NCI-H2171 treated with DMSO at 0.1 percent for 48 hours (cell line): ENCODE results near the gene TAF10.
A peak's percentile ranks its signal among the peaks of the same experiment; 100 is the strongest.

Experiments
- DNase-seq: peaks from one replicate; lab custom pipeline; 2025; lab: John Stamatoyannopoulos, UW

The TAF10 gene

DNA sequence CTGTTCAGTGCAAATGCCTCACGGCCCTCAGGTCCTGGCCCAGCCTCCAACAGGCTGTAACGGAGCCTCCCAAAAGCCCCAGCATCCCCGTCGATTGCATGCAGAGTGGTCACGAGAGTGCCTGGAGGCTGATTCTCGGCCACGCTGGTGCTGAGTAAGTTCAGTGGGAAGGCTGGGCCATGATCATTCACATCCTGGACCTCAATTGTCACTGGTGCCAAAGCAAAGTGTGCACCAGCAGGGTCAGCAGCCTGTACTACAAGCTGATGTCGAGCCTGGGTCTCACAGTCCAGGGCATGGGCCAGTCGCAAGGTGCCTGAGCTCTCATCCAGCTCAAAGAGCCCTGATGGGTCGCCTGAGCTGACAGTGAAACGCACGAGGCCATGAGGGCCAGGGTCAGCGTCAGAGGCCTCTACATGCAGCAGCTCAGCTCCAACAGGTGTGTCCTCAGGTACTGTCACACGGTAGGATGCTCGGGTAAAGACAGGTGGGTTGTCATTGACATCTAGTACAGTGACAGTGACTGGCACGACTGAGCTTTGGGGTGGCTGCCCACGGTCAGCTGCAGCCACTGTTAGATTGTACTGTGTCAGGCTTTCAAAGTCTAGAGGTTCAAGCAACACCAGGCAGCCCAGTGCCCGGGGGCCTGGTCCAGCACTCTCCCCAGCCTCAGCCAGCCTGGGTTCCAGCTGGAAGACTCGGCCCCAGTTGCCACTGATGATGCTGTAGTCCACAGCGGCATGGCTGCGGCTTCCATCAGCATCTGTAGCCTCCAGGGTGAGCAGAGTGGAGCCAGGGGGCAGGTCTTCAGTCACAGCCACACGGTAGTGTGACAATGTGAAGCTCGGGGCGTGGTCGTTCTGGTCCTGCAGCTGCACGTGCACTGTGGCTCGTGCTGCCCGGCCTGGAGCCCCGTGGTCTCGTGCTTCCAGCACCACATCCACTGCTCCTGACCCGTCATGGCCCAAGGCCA lies 11.7 kb upstream of the TAF10 start:
- no peak for DNase-seq

- DNase-seq: peak; percentile 2
These were observed 10.5 kb upstream of the TAF10 start for GRCh38 chr11:6622261-6623171.

GRCh38 chr11:6621711-6622211 lies 9.7 kb upstream of the TAF10 start:
- DNase-seq: no peak

GRCh38 chr11:6620636-6621035 lies 8.6 kb upstream of the TAF10 start:
- DNase-seq: no peak

DNA sequence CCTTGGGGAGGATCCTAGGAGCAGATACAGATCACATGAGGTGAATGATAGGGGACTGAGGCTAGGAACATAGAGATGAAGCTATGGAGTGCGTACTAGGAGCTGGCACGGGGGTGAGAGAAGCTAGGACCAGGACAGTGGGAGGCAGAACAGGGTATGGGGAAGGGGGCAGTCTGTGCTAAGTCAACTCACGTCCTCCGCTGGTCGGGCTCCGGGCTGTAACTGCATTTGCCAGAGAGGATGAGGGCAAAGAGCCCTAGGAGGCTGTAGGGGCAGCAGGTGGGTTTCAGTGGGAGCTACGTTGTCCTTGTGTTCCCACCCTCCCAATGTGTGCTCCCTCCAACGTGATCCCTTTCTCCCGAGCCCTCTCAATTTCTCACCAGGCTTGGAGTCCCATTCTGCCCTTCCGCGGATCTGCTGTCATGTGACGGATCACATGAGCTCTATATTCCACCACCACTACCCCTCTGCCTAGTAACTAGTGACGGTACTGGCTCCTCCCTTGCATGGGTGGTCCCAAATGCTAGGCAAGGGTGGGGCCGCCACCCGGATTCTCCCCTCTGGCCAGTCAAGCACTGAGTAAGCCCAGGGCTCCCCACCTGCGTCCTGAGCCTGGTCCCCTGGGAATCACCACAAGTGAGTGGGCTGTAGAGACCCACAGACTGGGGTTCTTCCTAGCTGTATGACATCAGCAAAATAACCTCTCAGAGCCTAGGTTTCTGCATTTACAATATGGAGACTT lies 7.2 kb upstream of the TAF10 start, which contains the start of gene TPP1:
Gene TPP1, minus strand, starts transcription at position 419 of the 742 bp plus-strand sequence. Its CDS starts 22 bp downstream, at position 397.
- peak; percentile 87 for DNase-seq

- DNase-seq: no peak
These were observed 6.3 kb upstream of the TAF10 start for GRCh38 chr11:6618117-6619003.

DNA sequence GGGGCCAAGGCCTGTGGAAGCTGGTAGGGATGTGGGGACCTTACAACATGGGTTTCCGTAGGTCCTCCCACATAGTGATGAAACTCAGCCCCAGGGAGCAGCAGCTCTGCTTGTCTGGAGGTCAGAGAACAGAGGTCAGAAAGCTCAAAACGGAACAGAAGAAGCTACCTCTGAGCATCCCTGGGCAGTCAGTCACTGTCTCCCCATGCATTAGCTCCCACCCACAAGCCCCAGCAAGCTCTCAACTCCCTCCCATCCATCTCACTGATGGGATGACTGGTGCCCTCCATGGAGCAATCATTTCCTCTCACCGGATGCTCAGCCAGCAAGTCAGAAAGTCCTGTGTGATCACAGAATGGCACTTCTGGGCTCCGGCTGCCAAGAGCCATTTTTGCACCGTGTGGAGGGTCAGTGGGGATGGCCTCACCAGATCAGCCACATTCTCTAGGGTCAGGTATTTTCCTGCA lies 5.3 kb upstream of the TAF10 start:
- DNase-seq: no peak

DNA sequence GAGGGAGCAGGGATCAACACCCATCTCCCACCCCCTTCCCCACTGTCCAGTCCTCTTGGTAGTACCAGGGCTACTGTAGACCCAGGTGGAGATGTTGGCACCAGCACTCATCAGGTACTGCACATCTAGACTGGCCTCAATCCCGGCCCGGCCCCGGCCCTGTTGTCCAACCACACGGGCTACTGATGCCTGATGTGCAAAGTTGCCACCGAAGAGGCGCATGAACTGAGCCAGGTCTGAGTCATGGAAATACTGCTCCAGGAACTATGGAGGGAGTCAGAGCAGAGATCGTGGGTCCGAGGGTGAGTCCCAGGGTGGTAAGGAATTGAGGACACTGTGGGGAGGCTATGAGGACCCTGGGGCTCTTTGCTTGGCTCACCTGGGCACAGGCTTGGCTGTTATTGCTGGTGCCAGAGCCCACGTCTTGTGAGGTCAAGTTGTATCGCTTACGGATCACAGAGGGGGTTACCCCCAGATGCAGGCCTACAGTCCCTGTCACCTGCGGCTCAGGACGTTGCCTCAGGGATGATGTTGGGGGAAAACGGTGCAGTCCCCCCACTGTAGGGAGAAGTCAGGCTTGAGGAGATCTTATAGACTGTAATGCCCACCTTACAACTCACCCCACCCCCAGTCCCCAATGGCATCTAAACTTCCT lies 4.7 kb upstream of the TAF10 start:
- no peak for DNase-seq

- DNase-seq: no peak
These were observed 4.0 kb upstream of the TAF10 start for GRCh38 chr11:6615882-6616585.

DNA sequence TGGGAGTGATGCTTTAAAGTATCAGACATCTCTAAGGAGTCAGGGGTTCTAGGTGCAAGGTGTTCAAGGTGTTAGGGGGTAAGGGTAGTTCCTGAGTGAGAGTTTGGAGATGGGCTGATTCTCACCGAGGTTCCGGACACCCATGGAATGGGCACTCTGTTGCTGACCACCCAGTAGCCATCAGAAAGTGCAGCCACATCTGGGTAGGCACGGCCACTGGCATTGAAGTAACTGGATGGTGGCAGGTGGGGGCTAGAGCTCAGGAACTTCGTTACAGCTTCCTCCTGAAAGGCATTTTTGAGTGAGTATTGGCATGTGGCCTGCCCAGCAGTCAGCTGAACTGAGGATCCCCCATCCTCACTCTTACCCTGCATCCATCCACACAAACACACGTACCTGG lies 3.0 kb upstream of the TAF10 start:
- DNase-seq: no peak

GRCh38 chr11:6614446-6614845 lies 2.4 kb upstream of the TAF10 start:
- no peak for DNase-seq

GRCh38 chr11:6613496-6613895 lies 1.5 kb upstream of the TAF10 start:
- DNase-seq: no peak

- DNase-seq: no peak
These were observed 128 bp downstream of the TAF10 start for GRCh38 chr11:6611963-6612212.

GRCh38 chr11:6611092-6611962 lies 689 bp downstream of the TAF10 start:
- no peak for DNase-seq

GRCh38 chr11:6610591-6610990 lies 1.4 kb downstream of the TAF10 start:
- DNase-seq: no peak

DNA sequence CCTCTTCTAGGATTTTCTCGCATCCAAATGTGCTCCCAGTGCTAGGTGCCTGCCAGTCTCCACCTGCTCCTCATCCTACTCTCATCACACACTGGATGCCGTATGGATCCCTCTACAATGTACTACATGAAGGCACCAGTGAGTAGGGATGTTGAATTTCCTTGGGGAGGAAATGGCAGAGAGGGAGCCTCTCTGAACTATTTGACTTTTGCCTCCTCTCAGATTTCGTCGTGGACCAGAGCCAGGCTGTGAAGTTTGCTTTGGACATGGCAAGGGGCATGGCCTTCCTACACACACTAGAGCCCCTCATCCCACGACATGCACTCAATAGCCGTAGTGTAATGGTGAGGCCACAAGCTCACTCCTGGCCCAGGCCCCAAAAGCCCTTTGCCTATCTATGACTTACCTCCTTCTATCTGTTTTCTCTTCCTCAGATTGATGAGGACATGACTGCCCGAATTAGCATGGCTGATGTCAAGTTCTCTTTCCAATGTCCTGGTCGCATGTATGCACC lies 2.5 kb downstream of the TAF10 start:
- no peak for DNase-seq

DNA sequence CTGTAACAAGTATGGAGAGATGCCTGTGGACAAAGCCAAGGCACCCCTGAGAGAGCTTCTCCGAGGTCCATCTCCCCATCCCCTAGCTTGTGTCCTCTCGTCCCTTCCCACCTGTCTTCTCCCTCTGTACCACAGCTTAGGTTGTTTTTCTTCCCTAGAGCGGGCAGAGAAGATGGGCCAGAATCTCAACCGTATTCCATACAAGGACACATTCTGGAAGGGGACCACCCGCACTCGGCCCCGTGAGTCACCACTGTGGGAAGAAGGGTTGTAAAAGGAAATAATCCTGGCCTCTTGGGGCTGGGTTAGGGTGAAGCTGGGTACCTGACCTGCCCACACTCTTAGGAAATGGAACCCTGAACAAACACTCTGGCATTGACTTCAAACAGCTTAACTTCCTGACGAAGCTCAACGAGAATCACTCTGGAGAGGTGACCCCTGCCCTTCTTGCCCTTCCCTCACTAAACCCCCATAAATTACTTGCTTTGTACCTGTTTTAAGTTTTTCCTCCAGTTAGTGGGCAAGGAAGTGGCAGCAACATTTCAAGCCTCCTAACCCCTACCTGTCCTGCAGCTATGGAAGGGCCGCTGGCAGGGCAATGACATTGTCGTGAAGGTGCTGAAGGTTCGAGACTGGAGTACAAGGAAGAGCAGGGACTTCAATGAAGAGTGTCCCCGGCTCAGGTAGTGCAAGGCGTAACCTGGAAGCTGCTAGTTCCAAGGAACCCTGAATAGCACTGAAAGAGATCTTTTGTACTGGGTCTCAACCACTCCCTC lies 3.1 kb downstream of the TAF10 start:
- DNase-seq: no peak

DNA sequence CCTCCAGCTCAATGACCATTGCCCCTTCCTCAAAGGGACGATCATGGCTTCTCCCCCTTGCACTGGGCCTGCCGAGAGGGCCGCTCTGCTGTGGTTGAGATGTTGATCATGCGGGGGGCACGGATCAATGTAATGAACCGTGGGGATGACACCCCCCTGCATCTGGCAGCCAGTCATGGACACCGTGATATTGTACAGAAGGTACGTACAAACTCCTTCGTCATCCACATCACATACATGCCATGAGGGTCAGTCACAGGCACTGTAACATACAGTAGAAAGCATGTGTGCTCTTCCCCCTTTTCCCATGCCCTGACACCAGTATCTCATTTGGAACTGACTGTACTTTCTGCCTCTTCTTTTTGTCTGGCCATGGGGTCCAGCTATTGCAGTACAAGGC lies 4.0 kb downstream of the TAF10 start:
- DNase-seq: no peak
